22Rv1 (cell line): Measurements from ENCODE around the gene FAM120B.

Source experiments
- H3K27ac ChIP-seq: fragments of 450-650 bp; 2 replicates; pipeline ENCODE4 v1.5.1; 2017
- CTCF ChIP-seq: fragments of 450-650 bp; IDR thresholded peaks from 2 replicates; pipeline ENCODE4 v1.5.1; 2017; ENCODE audit warnings: mild to moderate bottlenecking
- ZFX ChIP-seq: fragments of 450-650 bp; IDR thresholded peaks from 2 replicates; pipeline ENCODE4 v1.6.1; 2017; ENCODE audit warnings: antibody characterized with exemption, borderline replicate concordance

Gene FAM120B

DNA sequence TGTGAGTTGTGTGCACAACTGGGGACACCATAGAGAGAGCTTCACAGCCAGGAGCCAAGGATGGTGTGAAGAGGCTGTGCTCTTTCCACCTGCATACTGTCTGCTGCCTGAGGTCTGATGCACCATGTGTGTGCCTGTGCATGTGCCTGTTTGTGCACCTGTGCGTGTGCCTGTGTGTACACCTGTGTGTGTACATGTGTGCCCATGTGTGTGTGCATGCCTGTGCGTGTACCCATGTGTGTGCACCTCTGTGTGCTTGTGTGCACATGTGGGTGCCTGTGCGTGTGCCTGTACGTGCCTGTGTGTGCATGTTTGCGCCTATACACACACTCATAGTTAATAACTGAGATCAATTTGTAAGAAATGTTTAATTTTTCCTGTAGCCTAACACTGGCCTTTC lies 51.3 kb downstream of the FAM120B start:
- H3K27ac ChIP-seq: no peak overlapping the region
- TF ChIP-seq CTCF: no peak
- TF ChIP-seq ZFX: no peak

DNA sequence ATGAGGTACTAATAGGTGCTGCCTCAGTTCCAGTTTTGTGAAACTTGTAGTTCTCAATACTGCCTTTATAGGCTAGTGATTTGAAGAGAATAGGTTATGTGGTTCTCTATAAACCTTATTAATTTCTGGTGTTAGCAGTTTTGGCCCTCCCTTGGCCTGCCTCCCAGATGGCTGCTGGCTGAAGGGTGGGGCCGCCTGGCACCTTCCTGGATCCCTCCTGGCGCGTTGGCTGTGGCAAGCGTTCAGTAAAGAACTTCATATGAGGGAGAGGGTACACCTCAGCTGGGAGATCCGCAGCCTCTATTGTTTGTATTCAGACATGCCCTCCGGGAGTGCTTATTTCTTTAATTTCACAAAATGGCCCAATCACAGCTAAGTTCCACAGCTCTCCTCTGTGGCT lies 51.9 kb downstream of the FAM120B start:
- TF ChIP-seq CTCF (no peak), ZFX (no peak)
- H3K27ac ChIP-seq: no peak overlapping the region

DNA sequence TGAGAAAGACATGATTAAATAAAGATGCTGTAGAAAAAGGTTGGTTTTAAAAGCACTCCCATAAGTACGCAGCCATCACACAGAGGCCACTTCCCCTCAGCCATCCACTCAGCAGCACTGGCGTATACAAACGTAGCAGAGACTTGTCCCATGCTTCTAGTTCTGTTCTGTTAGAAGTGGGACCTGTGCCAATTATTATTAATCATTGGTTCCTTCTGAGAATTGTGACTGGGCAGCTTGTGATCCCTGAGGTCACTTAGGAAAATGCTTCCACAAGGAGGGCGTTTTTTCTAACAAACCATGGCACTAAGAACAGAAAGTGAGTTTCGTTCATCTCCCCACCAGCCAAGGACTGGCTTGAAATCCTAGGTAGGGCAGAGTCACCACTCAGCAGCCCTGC lies 53.9 kb downstream of the FAM120B start:
- TF ChIP-seq CTCF (no peak), ZFX (no peak)
- H3K27ac ChIP-seq: no peak overlapping the region

- TF ChIP-seq ZFX (no peak), CTCF (no peak)
- H3K27ac ChIP-seq: no peak overlapping the region
Measured at GRCh38 chr6:170361335-170361734, 54.8 kb downstream of the FAM120B start.

DNA sequence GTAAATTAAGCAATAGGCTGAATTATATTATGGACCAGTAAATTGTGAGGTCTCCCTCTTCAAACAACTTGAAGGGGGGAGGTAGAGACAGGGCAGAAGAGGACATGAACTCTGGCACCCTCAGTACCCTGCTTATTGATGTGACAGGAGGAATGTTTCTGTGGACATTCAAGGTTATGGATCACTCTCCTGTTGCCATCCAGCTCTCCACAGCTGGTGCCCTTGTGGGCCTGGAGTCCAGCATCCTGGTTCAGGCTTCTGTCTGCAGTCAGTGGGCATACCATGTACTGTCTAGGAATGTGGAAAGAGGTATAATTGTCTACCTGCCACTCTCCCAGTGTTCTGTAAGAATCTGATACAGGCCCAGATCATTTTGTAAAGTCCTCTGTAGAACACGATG lies 55.6 kb downstream of the FAM120B start:
- H3K27ac ChIP-seq: no peak overlapping the region
- TF ChIP-seq ZFX (no peak), CTCF (no peak)

- H3K27ac ChIP-seq: no peak overlapping the region
- TF ChIP-seq ZFX: no peak
- no peak for TF ChIP-seq CTCF
Measured at GRCh38 chr6:170363255-170363654, 56.7 kb downstream of the FAM120B start.

GRCh38 chr6:170365121-170365520 lies 58.6 kb downstream of the FAM120B start:
- TF ChIP-seq CTCF (no peak), ZFX (no peak)
- H3K27ac ChIP-seq: no peak overlapping the region

DNA sequence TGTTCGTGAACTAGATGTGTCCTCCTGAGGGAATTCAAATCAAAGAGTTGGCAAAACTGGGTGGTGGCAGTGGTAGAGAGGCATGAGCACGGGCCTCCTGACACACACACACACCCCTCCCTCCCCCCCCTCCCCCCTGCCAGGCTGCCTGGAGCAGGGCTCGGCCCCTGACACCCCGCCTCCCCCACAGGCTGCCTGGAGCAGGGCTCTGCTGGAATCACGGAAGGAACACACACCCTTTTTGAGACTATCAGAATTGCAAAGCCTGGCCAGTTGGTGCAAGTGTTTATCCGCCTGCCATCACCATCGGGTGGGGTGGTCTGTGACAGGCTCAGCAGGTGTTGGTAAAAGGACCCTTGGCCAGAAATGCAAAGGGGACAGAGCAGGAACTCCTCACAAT lies 59.0 kb downstream of the FAM120B start:
- H3K27ac ChIP-seq: no peak overlapping the region
- no peak for TF ChIP-seq ZFX
- no peak for TF ChIP-seq CTCF
